Amniotic epithelial cell (primary cell): ENCODE results near the gene RPS15A.
"Not testable (repeated sequence)": the region's sequence is repeated elsewhere in the genome, so short reads cannot be mapped to it uniquely, and the experiment has no call there.

ENCODE experiments used
- DNase-seq: peaks from one replicate; pipeline ENCODE4 v3.0.0-alpha.2; 2010; ENCODE audit warnings: low read depth

The RPS15A gene

GRCh38 chr16:18797746-18798145 lies 7.6 kb upstream of the RPS15A start:
- no peak for DNase-seq

GRCh38 chr16:18796377-18796776 lies 6.2 kb upstream of the RPS15A start:
- DNase-seq, result peak; percentile 29

- DNase-seq, result no peak
Observed at GRCh38 chr16:18792836-18793433, 2.8 kb upstream of the RPS15A start.

- DNase-seq, result no peak
Observed at GRCh38 chr16:18789515-18789849, 652 bp downstream of the RPS15A start.

- no peak for DNase-seq
Observed at GRCh38 chr16:18788828-18789514, 1.2 kb downstream of the RPS15A start.

- peak; percentile 67 for DNase-seq
Observed at GRCh38 chr16:18784917-18785623, 5.1 kb downstream of the RPS15A start.

GRCh38 chr16:18783430-18784341 lies 6.4 kb downstream of the RPS15A start:
- DNase-seq, result no peak

- no peak for DNase-seq
Observed at GRCh38 chr16:18782697-18783429, 7.3 kb downstream of the RPS15A start.

- DNase-seq, result not testable (repeated sequence)
Observed at GRCh38 chr16:18781232-18781631, 8.9 kb downstream of the RPS15A start.

- DNase-seq, result not testable (repeated sequence)
Observed at GRCh38 chr16:18780460-18781026, 9.6 kb downstream of the RPS15A start.

GRCh38 chr16:18777664-18778063 lies 12.5 kb downstream of the RPS15A start:
- not testable (repeated sequence) for DNase-seq

- DNase-seq, result not testable (repeated sequence)
Observed at GRCh38 chr16:18776334-18776733, 13.8 kb downstream of the RPS15A start.

GRCh38 chr16:18774651-18775050 lies 15.5 kb downstream of the RPS15A start:
- DNase-seq, result not testable (repeated sequence)

GRCh38 chr16:18772171-18772570 lies 18.0 kb downstream of the RPS15A start:
- DNase-seq, result not testable (repeated sequence)

- DNase-seq, result not testable (repeated sequence)
Observed at GRCh38 chr16:18770336-18770962, 19.7 kb downstream of the RPS15A start.

GRCh38 chr16:18767217-18767616 lies 22.9 kb downstream of the RPS15A start:
- not testable (repeated sequence) for DNase-seq

GRCh38 chr16:18762713-18763112 lies 27.4 kb downstream of the RPS15A start:
- DNase-seq, result not testable (repeated sequence)

GRCh38 chr16:18759598-18760520 lies 30.3 kb downstream of the RPS15A start:
- not testable (repeated sequence) for DNase-seq

- DNase-seq, result not testable (repeated sequence)
Observed at GRCh38 chr16:18757960-18758660, 32.0 kb downstream of the RPS15A start.
